ENCODE results near the gene SPOCK3.

GRCh38 chr4:166924424-166924823 is 309.9 kb downstream of the SPOCK3 start:
- TF ChIP-seq CTCF (conservative IDR thresholded peaks at IDR 0.05; ENCODE audit: low read length) (no peak), EZH2phosphoT487 (IDR thresholded peaks at IDR 0.05; ENCODE audit: borderline replicate concordance, low read depth, low read length) (no peak)
